OCI-LY7 (cell line): ENCODE data around the gene ICE1. TPM values are rescaled to one million over a fixed set of nuclear protein-coding genes. Genes with fewer than 3 reads are reported as not detected.

Source experiments
- BruUV-seq: library from RNA; stranded (reverse); fragments of 400-500 nt; replicated peaks from 2 replicates; lab custom pipeline; 2021; lab: Mats Ljungman, UMichigan
- CTCF ChIA-PET: fragments of 300-600 bp; sonication (Branson Sonifier 250); formaldehyde crosslinking; loops from one replicate; lab custom pipeline; 2022; ENCODE audit warnings: antibody characterized with exemption; ENCODE audit not compliant: unreplicated experiment; lab: Charles Lee
- POLR2A ChIA-PET: fragments of 300-600 bp; sonication (Branson Sonifier 250); formaldehyde crosslinking; loops from one replicate; lab custom pipeline; 2022; ENCODE audit warnings: antibody characterized with exemption; lab: Charles Lee
- DNase-seq: peaks from one replicate; pipeline ENCODE4 v3.0.0-alpha.2; 2015; ENCODE audit warnings: low spot score
- H2AFZ ChIP-seq: fragments of 200-600 bp; sonication (generic), shearing (Covaris generic); 2 replicates; pipeline ENCODE4 v1.6.1; 2014; ENCODE audit warnings: mild to moderate bottlenecking, antibody characterized with exemption, low read length, moderate library complexity
- H3K27ac ChIP-seq: fragments of 200-600 bp; sonication (generic); 2 replicates; pipeline ENCODE4 v1.5.1; 2014; ENCODE audit warnings: mixed run types, low read depth, mild to moderate bottlenecking, moderate library complexity, low read length, inconsistent platforms; ENCODE audit not compliant: poor library complexity, severe bottlenecking
- H3K36me3 ChIP-seq: fragments of 200-600 bp; sonication (generic); 2 replicates; pipeline ENCODE4 v1.6.1; 2014; ENCODE audit warnings: mild to moderate bottlenecking, antibody characterized with exemption, low read length, moderate library complexity, mixed read lengths; ENCODE audit not compliant: insufficient read depth
- H3K4me1 ChIP-seq: fragments of 200-600 bp; sonication (generic); 2 replicates; pipeline ENCODE4 v1.5.1; 2014; ENCODE audit warnings: mild to moderate bottlenecking, low read length; ENCODE audit not compliant: insufficient read depth, poor library complexity, severe bottlenecking
- H3K4me2 ChIP-seq: fragments of 200-600 bp; sonication (generic); 2 replicates; pipeline ENCODE4 v1.6.1; 2014; ENCODE audit warnings: mild to moderate bottlenecking, low read length
- H3K4me3 ChIP-seq: fragments of 200-600 bp; sonication (generic); 2 replicates; pipeline ENCODE4 v1.5.1; 2014; ENCODE audit warnings: mild to moderate bottlenecking, low read depth, low read length; ENCODE audit not compliant: poor library complexity, severe bottlenecking
- H3K79me2 ChIP-seq: fragments of 200-600 bp; sonication (generic); 2 replicates; pipeline ENCODE4 v1.6.1; 2016; ENCODE audit warnings: low read depth, mild to moderate bottlenecking, low read length, moderate library complexity, mixed read lengths; ENCODE audit not compliant: insufficient read depth
- H3K9me2 ChIP-seq: fragments of 200-600 bp; sonication (generic); 2 replicates; pipeline ENCODE4 v1.6.1; 2016; ENCODE audit warnings: mild to moderate bottlenecking, low read length, mixed read lengths; ENCODE audit not compliant: insufficient read depth
- H3K9me3 ChIP-seq: fragments of 200-600 bp; sonication (generic); 2 replicates; pipeline ENCODE4 v1.6.1; 2014; ENCODE audit warnings: mild to moderate bottlenecking, mixed run types, low read length, mixed read lengths
- H4K20me1 ChIP-seq: fragments of 200-600 bp; sonication (generic); 2 replicates; pipeline ENCODE4 v1.6.1; 2014; ENCODE audit warnings: mild to moderate bottlenecking, antibody characterized with exemption, low read length, moderate library complexity, mixed read lengths; ENCODE audit not compliant: insufficient read depth
- EZH2phosphoT487 ChIP-seq: fragments of 200-600 bp; sonication (generic); IDR thresholded peaks from 2 replicates; pipeline ENCODE4 v1.6.1; 2018; ENCODE audit warnings: low read depth, borderline replicate concordance, mild to moderate bottlenecking, mixed run types, antibody characterized with exemption, low read length, moderate library complexity, mixed read lengths
- intact Hi-C: fragments of 100-400 bp; cut with micrococcal nuclease; formaldehyde crosslinking; loops from one replicate; pipeline ENCODE4 v1.10.0; 2022; ENCODE audit not compliant: unreplicated experiment
- total RNA-seq, 2 experiments: library from RNA; depleted of rRNA in 1 of 2; stranded (reverse); fragments of >200 nt in 1 of 2; shearing (Covaris generic) in 1 of 2; gene quantifications; 2 replicates each; pipeline ENCODE4 v1.2.3, GENCODE V29; 2014 to 2022
- TF ChIP-seq, protein P1 (sequence below): fragments of 200-600 bp; sonication (generic); conservative IDR thresholded peaks from 2 replicates; pipeline ENCODE4 v1.5.1; 2014; ENCODE audit warnings: mild to moderate bottlenecking, antibody characterized with exemption, low read length, moderate library complexity, mixed read lengths

The ICE1 gene
- total RNA-seq, 2 experiments from 2014 or later, result 25.2 to 28.0 TPM

DNA sequence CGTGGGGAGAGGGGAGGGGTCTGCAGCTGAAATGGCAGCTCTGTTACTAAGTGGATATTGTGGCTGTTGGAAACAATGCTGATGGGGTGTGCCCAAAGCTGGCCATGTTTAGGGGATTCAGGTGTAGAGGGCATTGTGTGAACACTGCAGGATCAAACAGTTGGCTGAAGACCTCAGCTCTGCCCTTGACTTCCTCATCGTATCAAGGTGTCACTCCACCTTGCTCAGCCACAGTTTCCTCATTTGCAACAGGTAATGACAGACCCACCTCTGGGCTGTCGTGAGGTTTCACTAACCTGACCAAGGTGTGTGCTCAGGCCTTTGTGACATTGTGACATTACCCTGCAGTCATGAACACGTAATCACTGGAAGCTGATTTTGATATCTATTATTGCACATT is 111.9 kb downstream of the ICE1 start:
- no peaks in the 10 kb centered on the region for H4K20me1 ChIP-seq
- no peak overlapping the region for H3K4me2 ChIP-seq
- no peaks in the 10 kb centered on the region for H3K9me3 ChIP-seq
- H3K79me2 ChIP-seq, result no peaks in the 10 kb centered on the region
- no peaks in the 10 kb centered on the region for H3K9me2 ChIP-seq
- no peak for DNase-seq
- no peak for TF ChIP-seq EZH2phosphoT487
- TF ChIP-seq, protein P1, sequence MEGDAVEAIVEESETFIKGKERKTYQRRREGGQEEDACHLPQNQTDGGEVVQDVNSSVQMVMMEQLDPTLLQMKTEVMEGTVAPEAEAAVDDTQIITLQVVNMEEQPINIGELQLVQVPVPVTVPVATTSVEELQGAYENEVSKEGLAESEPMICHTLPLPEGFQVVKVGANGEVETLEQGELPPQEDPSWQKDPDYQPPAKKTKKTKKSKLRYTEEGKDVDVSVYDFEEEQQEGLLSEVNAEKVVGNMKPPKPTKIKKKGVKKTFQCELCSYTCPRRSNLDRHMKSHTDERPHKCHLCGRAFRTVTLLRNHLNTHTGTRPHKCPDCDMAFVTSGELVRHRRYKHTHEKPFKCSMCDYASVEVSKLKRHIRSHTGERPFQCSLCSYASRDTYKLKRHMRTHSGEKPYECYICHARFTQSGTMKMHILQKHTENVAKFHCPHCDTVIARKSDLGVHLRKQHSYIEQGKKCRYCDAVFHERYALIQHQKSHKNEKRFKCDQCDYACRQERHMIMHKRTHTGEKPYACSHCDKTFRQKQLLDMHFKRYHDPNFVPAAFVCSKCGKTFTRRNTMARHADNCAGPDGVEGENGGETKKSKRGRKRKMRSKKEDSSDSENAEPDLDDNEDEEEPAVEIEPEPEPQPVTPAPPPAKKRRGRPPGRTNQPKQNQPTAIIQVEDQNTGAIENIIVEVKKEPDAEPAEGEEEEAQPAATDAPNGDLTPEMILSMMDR, result no peak
- intact Hi-C loops, result no loop called here
- H3K4me1 ChIP-seq, result no peaks in the 10 kb centered on the region
- no peak overlapping the region for H3K4me3 ChIP-seq
- H3K36me3 ChIP-seq, result no peaks in the 10 kb centered on the region
- no peak overlapping the region for H3K27ac ChIP-seq
- CTCF ChIA-PET, result no interaction called here
- BruUV-seq, result no TSS peak
- H2AFZ ChIP-seq, result no peak overlapping the region
- POLR2A ChIA-PET, result no interaction called here

DNA sequence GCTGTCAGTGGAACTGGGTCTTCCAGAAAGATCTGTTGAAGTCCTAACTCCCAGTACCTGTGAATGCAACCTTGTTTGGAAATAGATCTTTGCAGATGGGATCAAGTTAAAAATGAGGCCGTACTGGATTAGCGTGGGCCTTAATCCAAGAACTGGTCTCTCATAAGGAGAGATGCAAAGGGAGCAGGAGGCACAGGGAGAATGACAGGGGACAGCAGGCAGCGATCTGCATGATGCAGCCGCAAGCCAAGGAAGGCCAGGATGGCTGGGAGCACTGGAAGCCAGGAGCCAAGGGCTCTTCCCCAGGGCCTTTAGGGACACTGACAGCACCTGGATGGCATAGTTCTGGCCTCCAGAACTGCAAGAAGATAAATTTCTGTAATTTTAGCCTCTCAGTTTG is 114.4 kb downstream of the ICE1 start:
- Histone ChIP-seq H3K4me1 (no peaks in the 10 kb centered on the region), H3K9me2 (no peaks in the 10 kb centered on the region), H3K79me2 (no peaks in the 10 kb centered on the region), H2AFZ (no peak overlapping the region), H3K36me3 (no peaks in the 10 kb centered on the region), H3K4me3 (no peak overlapping the region), H3K4me2 (no peak overlapping the region), H4K20me1 (no peaks in the 10 kb centered on the region), H3K9me3 (no peaks in the 10 kb centered on the region), H3K27ac (no peak overlapping the region)
- intact Hi-C loops, result no loop called here
- no TSS peak for BruUV-seq
- POLR2A ChIA-PET, result no interaction called here
- CTCF ChIA-PET, result no interaction called here
- no peak for DNase-seq
- TF ChIP-seq, protein P1, result no peak

DNA sequence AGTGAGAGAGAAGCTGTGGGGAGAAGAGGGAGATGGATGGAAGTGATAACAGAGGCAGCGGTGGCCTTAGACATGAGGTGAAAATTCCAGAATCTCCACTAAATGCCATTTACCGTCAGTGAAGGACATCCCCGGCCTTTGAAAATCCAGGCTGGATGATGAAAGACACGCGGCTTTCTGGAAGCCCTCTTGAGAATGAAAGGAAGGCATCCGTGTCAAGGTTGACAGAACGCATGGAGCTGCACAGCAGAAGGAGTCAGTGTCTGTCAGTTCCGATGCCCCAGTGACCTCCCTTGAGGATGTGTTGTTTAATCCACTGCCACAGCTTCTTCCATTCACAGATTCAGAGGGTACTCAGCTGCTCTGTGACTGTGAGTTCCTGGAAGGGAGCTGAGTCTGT is 114.9 kb downstream of the ICE1 start:
- no peak overlapping the region for H3K4me2 ChIP-seq
- H3K4me1 ChIP-seq, result no peaks in the 10 kb centered on the region
- H3K36me3 ChIP-seq, result no peaks in the 10 kb centered on the region
- intact Hi-C loops, result no loop called here
- H2AFZ ChIP-seq, result no peak overlapping the region
- ChIA-PET POLR2A (no interaction called here), CTCF (no interaction called here)
- no peak overlapping the region for H3K27ac ChIP-seq
- no peak for DNase-seq
- BruUV-seq, result no TSS peak
- H4K20me1 ChIP-seq, result no peaks in the 10 kb centered on the region
- no peaks in the 10 kb centered on the region for H3K9me3 ChIP-seq
- no peaks in the 10 kb centered on the region for H3K79me2 ChIP-seq
- TF ChIP-seq, protein P1, result no peak
- no peak for TF ChIP-seq EZH2phosphoT487
- H3K4me3 ChIP-seq, result no peak overlapping the region
- H3K9me2 ChIP-seq, result no peaks in the 10 kb centered on the region
